Subcutaneous adipose tissue (tissue), 4 donors: Measurements from ENCODE around the gene MGRN1. TPM values are rescaled to one million over a fixed set of nuclear protein-coding genes. Genes with fewer than 3 reads are reported as not detected.

Experiments
- CTCF ChIP-seq: fragments of 450-650 bp; IDR thresholded peaks from one replicate; pipeline ENCODE4 v1.5.1; 2016; ENCODE audit warnings: low read depth, mild to moderate bottlenecking, control low read depth, antibody characterized with exemption, moderate library complexity
- total RNA-seq, 4 donors: library from RNA; depleted of rRNA; stranded (reverse); fragments of >200 nt; gene quantifications; one replicate each; pipeline ENCODE4 v1.1.0, GENCODE V29; 2016

Gene MGRN1
- total RNA-seq, 4 donors from 2014 or later = 21.2 to 44.5 (median 25.2) TPM

GRCh38 chr16:4606354-4606753, 18.3 kb upstream of the MGRN1 start:
- no peak for TF ChIP-seq CTCF

GRCh38 chr16:4607841-4608703, 16.6 kb upstream of the MGRN1 start:
- TF ChIP-seq CTCF = no peak

GRCh38 chr16:4608704-4608980, 16.0 kb upstream of the MGRN1 start:
- no peak for TF ChIP-seq CTCF

- TF ChIP-seq CTCF = no peak
These were observed 15.2 kb upstream of the MGRN1 start for GRCh38 chr16:4609200-4610010.

- no peak for TF ChIP-seq CTCF
These were observed 14.3 kb upstream of the MGRN1 start for GRCh38 chr16:4610011-4611005.

GRCh38 chr16:4611337-4612021, 13.1 kb upstream of the MGRN1 start:
- no peak for TF ChIP-seq CTCF
